HUES6 (cell line): ENCODE measurements around the gene TFPI2.

Source experiments
- H3K27ac ChIP-seq: 2 replicates; pipeline ENCODE4 v1.7.0; 2013; ENCODE audit warnings: low read depth, mild to moderate bottlenecking, low read length, inconsistent platforms
- H3K27me3 ChIP-seq: 2 replicates; pipeline ENCODE4 v1.6.1; 2013; ENCODE audit warnings: low read length; ENCODE audit not compliant: control insufficient read depth, insufficient read depth
- H3K36me3 ChIP-seq: 2 replicates; pipeline ENCODE4 v1.6.1; 2013; ENCODE audit warnings: low read length; ENCODE audit not compliant: control insufficient read depth, insufficient read depth
- H3K4me1 ChIP-seq: 2 replicates; pipeline ENCODE4 v1.6.1; 2013; ENCODE audit warnings: low read length; ENCODE audit not compliant: control insufficient read depth, insufficient read depth
- H3K4me3 ChIP-seq: 2 replicates; pipeline ENCODE4 v1.5.1; 2013; ENCODE audit warnings: low read depth, low read length
- H3K9ac ChIP-seq: one replicate; pipeline ENCODE4 v1.6.1; 2013; ENCODE audit warnings: mild to moderate bottlenecking, low read length
- H3K9me3 ChIP-seq: 2 replicates; pipeline ENCODE4 v1.6.1; 2013; ENCODE audit warnings: low read depth, low read length; ENCODE audit not compliant: control insufficient read depth, insufficient read depth

TFPI2 gene

DNA sequence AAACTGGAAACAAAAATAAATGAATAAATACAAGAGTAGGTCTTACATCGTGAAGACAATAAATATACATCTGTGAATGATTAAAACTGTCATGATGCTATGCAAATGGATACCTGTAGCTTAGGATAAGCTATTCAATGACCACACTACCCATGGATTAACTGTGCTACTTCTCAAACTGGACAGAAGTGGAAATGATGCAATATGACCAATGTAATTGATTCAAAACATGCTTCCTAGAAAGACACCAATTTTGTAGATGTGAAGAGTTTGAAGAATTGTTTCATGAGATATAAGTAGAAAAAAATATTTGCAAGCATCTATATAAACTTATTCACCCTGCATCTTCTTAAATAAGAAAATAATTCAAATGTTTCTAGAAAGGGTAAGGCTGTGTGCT is 36.1 kb downstream of the TFPI2 start:
- Histone ChIP-seq H3K27ac (no peak overlapping the region), H3K36me3 (no peaks in the 10 kb centered on the region), H3K4me1 (no peaks in the 10 kb centered on the region), H3K27me3 (no peaks in the 10 kb centered on the region), H3K9me3 (no peaks in the 10 kb centered on the region), H3K9ac (no peak overlapping the region), H3K4me3 (no peak overlapping the region)

- no peaks in the 10 kb centered on the region for H3K9me3 ChIP-seq
- H3K27ac ChIP-seq: no peak overlapping the region
- H3K4me1 ChIP-seq: no peaks in the 10 kb centered on the region
- no peaks in the 10 kb centered on the region for H3K36me3 ChIP-seq
- no peak overlapping the region for H3K9ac ChIP-seq
- no peak overlapping the region for H3K4me3 ChIP-seq
- H3K27me3 ChIP-seq: no peaks in the 10 kb centered on the region
Measured at GRCh38 chr7:93851536-93851935, 39.0 kb downstream of the TFPI2 start.

DNA sequence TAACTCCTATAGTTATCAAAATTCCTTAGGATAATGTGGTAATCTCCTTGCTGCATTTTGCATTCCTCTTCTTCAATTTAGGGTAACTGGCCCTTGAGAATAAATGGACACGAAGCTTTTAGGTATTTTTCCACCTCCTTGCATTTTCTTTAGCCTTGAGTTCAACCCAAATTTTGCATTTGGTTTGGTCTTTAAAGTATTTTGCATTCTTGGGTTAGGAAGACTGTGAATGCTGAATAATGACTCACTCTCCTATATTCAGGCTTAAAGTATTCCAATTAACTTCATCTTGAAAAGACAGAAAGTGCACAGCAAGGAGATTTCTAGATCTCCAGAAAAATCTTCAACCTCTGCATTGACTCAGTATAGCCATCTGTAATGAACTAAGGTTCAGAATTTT is 47.3 kb downstream of the TFPI2 start:
- H3K27me3 ChIP-seq: no peaks in the 10 kb centered on the region
- no peaks in the 10 kb centered on the region for H3K9me3 ChIP-seq
- H3K9ac ChIP-seq: no peak overlapping the region
- H3K4me1 ChIP-seq: no peaks in the 10 kb centered on the region
- no peak overlapping the region for H3K27ac ChIP-seq
- H3K36me3 ChIP-seq: no peaks in the 10 kb centered on the region
- H3K4me3 ChIP-seq: no peak overlapping the region

- no peak overlapping the region for H3K27ac ChIP-seq
- no peaks in the 10 kb centered on the region for H3K9me3 ChIP-seq
- no peak overlapping the region for H3K9ac ChIP-seq
- no peaks in the 10 kb centered on the region for H3K27me3 ChIP-seq
- H3K4me3 ChIP-seq: no peak overlapping the region
- H3K4me1 ChIP-seq: 0 out of 2 replicates have a peak, but pooled peaks cover 9% of the 10 kb centered on the region
- H3K36me3 ChIP-seq: no peaks in the 10 kb centered on the region
Measured at GRCh38 chr7:93838966-93839365, 51.6 kb downstream of the TFPI2 start.

GRCh38 chr7:93837245-93837644 is 53.3 kb downstream of the TFPI2 start:
- Histone ChIP-seq H3K4me3 (no peak overlapping the region), H3K27me3 (no peaks in the 10 kb centered on the region), H3K9me3 (no peaks in the 10 kb centered on the region), H3K36me3 (no peaks in the 10 kb centered on the region), H3K9ac (no peak overlapping the region), H3K27ac (no peak overlapping the region), H3K4me1 (0 out of 2 replicates have a peak, but pooled peaks cover 9% of the 10 kb centered on the region)

- Histone ChIP-seq H3K4me3 (no peak overlapping the region), H3K9ac (no peak overlapping the region), H3K27ac (no peak overlapping the region), H3K36me3 (no peaks in the 10 kb centered on the region), H3K9me3 (no peaks in the 10 kb centered on the region), H3K27me3 (no peaks in the 10 kb centered on the region), H3K4me1 (0 out of 2 replicates have a peak, but pooled peaks cover 9% of the 10 kb centered on the region)
Measured at GRCh38 chr7:93836116-93836515, 54.4 kb downstream of the TFPI2 start.

GRCh38 chr7:93835702-93836101 is 54.9 kb downstream of the TFPI2 start:
- Histone ChIP-seq H3K27ac (no peak overlapping the region), H3K36me3 (no peaks in the 10 kb centered on the region), H3K4me3 (no peak overlapping the region)

More at GRCh38 chr7:93835702-93836101, 54.9 kb downstream of the TFPI2 start:
- Histone ChIP-seq H3K27me3 (no peaks in the 10 kb centered on the region), H3K4me1 (0 out of 2 replicates have a peak, but pooled peaks cover 9% of the 10 kb centered on the region), H3K9me3 (no peaks in the 10 kb centered on the region), H3K9ac (no peak overlapping the region)
